ENCODE data around the gene CNTN4. TPM values are rescaled to one million over a fixed set of nuclear protein-coding genes. Genes with fewer than 3 reads are reported as not detected.

CNTN4 gene
- total and polyA plus RNA-seq, 2 experiments from 2014 or later, result 0.91 to 4.0 TPM

GRCh38 chr3:2130726-2131125 is 32.1 kb downstream of the CNTN4 start:
- Histone ChIP-seq H3K4me2 (no peak overlapping the region), H3F3A (replicated peaks; ENCODE audit: low read depth) (no peaks in the 10 kb centered on the region), H3K4me1 (ENCODE audit: insufficient read depth) (no peaks in the 10 kb centered on the region), H3K27ac (ENCODE audit: low read depth) (no peak overlapping the region), H3K4me3 (no peak overlapping the region), H3K27me3 (ENCODE audit: insufficient read depth) (no peaks in the 10 kb centered on the region), H3K9me2 (ENCODE audit: insufficient read depth) (no peaks in the 10 kb centered on the region), H3K36me3 (ENCODE audit: insufficient read depth) (no peaks in the 10 kb centered on the region), H4K20me1 (replicated peaks; ENCODE audit: insufficient read depth) (no peaks in the 10 kb centered on the region), H3K79me2 (replicated peaks; ENCODE audit: insufficient read depth) (no peaks in the 10 kb centered on the region), H2AFZ (no peak overlapping the region)
- no peaks in the 10 kb centered on the region for H3K4me1 Mint-ChIP-seq
- TF ChIP-seq ZNF462 (CRISPR knock-in tag; IDR thresholded peaks at IDR 0.05), result no peak
- no peak for TF ChIP-seq CREB1 (CRISPR knock-in tag; IDR thresholded peaks at IDR 0.05; ENCODE audit: low read depth)
- TF ChIP-seq NANOG (IDR thresholded peaks at IDR 0.05; ENCODE audit: borderline replicate concordance), result no peak
- H3K9me3 Mint-ChIP-seq, result peaks cover 96% of the 10 kb centered on the region
- H3K27me3 Mint-ChIP-seq (ENCODE audit: insufficient read depth, low read depth, poor library complexity), result peaks cover 3% of the 10 kb centered on the region
- H3K27ac Mint-ChIP-seq, result no peak overlapping the region
- DNase-seq (ENCODE audit: low spot score), result no peak
- H3K36me3 Mint-ChIP-seq (ENCODE audit: low read depth), result peaks cover 23% of the 10 kb centered on the region
- H3K4me3 Mint-ChIP-seq, result no peak overlapping the region
- no peak for ATAC-seq

GRCh38 chr3:2133146-2133545 is 34.5 kb downstream of the CNTN4 start:
- H3K36me3 ChIP-seq (ENCODE audit: insufficient read depth), result no peaks in the 10 kb centered on the region
- no peaks in the 10 kb centered on the region for H3F3A ChIP-seq (replicated peaks; ENCODE audit: low read depth)
- H4K20me1 ChIP-seq (replicated peaks; ENCODE audit: insufficient read depth), result no peaks in the 10 kb centered on the region
- H3K4me3 ChIP-seq, result no peak overlapping the region
- DNase-seq (ENCODE audit: low spot score) (no peak), ATAC-seq (no peak)
- H3K27me3 ChIP-seq (ENCODE audit: insufficient read depth), result no peaks in the 10 kb centered on the region
- H3K4me1 Mint-ChIP-seq, result no peaks in the 10 kb centered on the region
- H3K4me1 ChIP-seq (ENCODE audit: insufficient read depth), result no peaks in the 10 kb centered on the region
- no peaks in the 10 kb centered on the region for H3K9me2 ChIP-seq (ENCODE audit: insufficient read depth)
- no peak overlapping the region for H3K27ac ChIP-seq (ENCODE audit: low read depth)
- no peak overlapping the region for H3K4me3 Mint-ChIP-seq
- H3K36me3 Mint-ChIP-seq (ENCODE audit: low read depth), result peaks cover 33% of the 10 kb centered on the region
- no peak overlapping the region for H3K27ac Mint-ChIP-seq
- H3K27me3 Mint-ChIP-seq (ENCODE audit: insufficient read depth, low read depth, poor library complexity), result peaks cover 3% of the 10 kb centered on the region
- peaks cover 99% of the 10 kb centered on the region for H3K9me3 Mint-ChIP-seq
- no peak overlapping the region for H2AFZ ChIP-seq
- H3K79me2 ChIP-seq (replicated peaks; ENCODE audit: insufficient read depth), result no peaks in the 10 kb centered on the region
- H3K4me2 ChIP-seq, result no peak overlapping the region
- no peak for TF ChIP-seq EZH2phosphoT487 (IDR thresholded peaks at IDR 0.05; ENCODE audit: unreplicated experiment)
- no peak for TF ChIP-seq CREB1 (CRISPR knock-in tag; IDR thresholded peaks at IDR 0.05; ENCODE audit: low read depth)
- TF ChIP-seq ZNF331 (CRISPR knock-in tag; IDR thresholded peaks at IDR 0.05; ENCODE audit: low read depth), result no peak
- TF ChIP-seq JUNB (IDR thresholded peaks at IDR 0.05; ENCODE audit: unreplicated experiment), result no peak
- TF ChIP-seq ETS1 (IDR thresholded peaks at IDR 0.05), result no peak
- TF ChIP-seq EZH2 (IDR thresholded peaks at IDR 0.05; ENCODE audit: low read depth, unreplicated experiment), result no peak

All from GM23338 (cell line).